Measurements from ENCODE around the gene PXN.
"Not testable (repeated sequence)": the region's sequence is repeated elsewhere in the genome, so short reads cannot be mapped to it uniquely, and the experiment has no call there.

The PXN gene

DNA sequence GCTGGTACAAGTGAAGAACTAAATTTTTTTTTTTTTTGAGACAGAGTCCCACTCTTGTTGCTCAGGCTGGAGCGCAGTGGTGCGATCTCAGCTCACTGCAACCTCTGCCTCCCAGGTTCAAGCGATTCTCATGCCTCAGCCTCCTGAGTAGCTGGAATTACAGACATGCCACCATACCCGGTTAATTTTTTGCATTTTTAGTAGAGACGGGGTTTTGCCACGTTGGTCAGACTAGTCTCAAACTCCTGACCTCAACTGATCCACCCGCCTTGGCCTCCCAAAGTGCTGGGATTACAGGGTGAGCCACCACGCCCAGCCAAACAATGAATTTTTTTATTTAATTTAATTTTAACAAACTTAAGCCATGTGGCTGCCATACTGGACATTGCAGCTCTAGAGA is 72.2 kb downstream of the PXN start:
- in situ Hi-C loops (cut with MboI; ENCODE audit: low pct_unique_long_range_greater_than_20kb, low sequenced_read_pairs); DNase-seq: not testable (repeated sequence)

DNA sequence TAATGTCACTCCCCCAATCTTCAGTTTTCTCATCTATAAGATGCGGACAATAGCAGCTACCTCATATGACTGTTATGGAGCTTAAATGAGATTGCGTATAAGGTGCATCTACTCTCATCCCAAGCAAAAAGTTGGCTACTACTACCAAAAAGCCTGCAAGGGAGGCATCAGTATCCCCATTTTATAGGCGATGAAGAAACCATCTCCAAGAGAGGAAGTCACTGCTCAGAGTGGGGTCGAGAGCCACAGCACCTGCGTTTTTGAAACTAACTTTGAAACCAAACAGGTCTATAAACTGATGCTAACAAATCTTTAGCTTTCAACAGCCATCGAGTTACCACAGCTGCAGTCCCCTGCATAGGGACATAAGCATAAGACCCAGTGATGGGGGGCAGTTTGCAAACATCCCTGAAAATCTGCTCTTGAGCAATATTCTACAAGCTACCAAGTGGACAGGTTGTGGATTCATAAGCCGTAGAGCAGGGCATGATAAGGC is 74.5 kb downstream of the PXN start:
- no peak for DNase-seq
- in situ Hi-C loops (cut with MboI; ENCODE audit: low pct_unique_long_range_greater_than_20kb, low sequenced_read_pairs), result no loop called here

DNA sequence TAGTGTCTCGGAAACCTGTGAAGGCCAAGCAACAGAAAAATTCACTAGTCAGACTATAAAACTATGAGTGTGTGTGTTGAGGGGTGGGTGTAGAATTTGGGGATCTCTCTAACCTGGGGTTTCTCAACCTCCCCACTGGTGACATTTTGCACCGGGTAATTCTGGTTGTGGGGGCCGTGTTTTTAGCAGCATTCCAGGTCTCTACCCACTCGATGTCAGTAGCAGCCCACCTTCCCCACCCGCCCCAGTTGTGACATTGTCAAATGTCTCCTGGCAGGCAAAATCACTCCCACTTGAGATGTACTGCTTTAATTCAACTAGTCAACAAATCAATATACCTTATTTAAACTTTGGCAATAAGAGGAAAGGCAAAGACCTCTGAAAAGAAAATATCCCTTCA is 75.1 kb downstream of the PXN start:
- in situ Hi-C loops (cut with MboI; ENCODE audit: low pct_unique_long_range_greater_than_20kb, low sequenced_read_pairs), result no loop called here
- no peak for DNase-seq

DNA sequence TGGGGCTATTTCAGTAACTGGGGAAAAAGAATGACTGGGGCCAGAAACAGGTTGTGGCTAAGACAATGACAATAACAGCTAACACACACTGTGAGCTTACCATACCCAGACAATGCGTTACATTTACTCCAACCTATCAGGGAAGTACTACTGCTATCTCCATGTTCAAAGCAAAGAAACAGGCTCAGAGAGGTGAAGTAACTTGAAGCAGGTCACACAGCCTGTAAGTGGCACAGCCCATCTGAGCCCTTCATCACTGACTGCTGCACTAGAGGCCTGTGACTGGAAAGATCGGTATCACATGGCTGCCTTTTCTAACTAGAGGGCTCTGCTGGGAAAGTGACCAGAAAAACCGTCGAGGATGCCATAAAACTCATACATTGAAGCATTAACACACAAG is 78.9 kb downstream of the PXN start:
- in situ Hi-C loops (cut with MboI; ENCODE audit: low pct_unique_long_range_greater_than_20kb, low sequenced_read_pairs), result no loop called here
- no peak for DNase-seq

DNA sequence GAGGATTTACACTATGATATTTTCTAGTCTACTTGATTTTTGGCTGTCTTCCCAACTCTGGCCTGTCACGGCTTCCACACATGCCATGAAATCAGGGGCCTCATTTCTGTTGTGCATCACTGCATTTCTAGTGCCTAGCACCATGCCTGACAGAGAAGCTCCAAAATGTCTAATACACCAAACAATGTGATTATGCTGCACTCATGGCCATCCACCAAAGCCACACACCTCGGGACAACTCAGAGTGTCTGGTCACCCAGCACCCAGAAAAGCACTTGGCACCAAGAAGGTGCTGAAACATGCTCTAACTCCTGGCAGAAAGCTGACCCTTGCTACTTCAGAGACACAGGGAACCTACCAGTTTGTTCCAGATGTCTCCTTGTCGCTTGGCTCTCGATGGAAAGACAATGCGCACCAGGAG is 82.3 kb downstream of the PXN start:
- DNase-seq, result no peak
- in situ Hi-C loops (cut with MboI; ENCODE audit: low pct_unique_long_range_greater_than_20kb, low sequenced_read_pairs), result no loop called here

DNA sequence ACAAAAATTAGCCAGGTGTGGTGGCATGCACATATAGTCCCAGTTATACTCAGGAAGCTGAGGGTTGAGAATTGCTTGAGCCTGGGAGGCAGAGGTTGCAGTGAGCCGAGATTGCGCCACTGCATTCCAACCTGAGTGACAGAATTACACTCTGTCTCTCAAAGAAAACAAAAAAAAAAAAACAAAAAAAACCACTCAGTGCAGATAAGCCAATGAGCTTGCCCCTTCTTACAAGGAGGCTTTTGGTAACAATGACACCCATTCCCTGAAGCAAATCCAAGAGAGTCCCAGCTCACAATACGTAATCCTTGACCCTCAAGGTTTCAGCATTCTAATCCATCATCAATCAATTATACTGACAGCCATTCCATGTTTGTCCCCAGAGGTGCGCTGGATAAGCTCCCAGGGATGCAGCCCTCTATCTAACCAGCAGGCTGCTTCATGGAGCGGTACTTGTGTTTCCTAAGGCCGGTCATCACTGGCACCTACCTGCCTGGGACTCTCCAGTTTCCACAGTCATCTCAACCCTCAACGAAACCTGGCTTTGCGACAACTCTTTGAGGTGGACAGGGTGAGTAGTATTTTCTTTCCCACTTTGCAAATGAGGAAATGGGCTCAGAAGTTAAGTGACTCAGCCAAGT is 83.4 kb downstream of the PXN start:
- no peak for DNase-seq
- in situ Hi-C loops (cut with MboI; ENCODE audit: low pct_unique_long_range_greater_than_20kb, low sequenced_read_pairs), result no loop called here

DNA sequence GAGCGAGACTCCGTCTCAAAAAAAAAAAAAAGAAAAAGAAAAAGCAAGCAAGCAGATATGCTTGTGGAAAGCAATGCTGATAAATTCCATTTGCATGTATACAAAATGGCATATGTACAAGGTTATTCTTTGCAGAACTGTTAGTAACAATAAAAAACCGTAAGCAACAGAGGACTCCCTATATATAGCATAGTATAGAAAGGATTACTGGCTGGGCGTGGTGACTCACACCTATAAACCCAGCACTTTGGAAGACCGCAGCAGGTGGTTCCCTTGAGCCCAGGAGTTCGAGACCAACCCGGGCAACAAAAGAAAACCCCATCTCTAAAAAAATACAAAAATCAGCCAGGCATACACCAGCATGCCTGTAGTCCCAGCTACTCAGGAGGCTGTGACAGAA is 84.6 kb downstream of the PXN start:
- DNase-seq, result no peak
- in situ Hi-C loops (cut with MboI; ENCODE audit: low pct_unique_long_range_greater_than_20kb, low sequenced_read_pairs), result no loop called here

DNA sequence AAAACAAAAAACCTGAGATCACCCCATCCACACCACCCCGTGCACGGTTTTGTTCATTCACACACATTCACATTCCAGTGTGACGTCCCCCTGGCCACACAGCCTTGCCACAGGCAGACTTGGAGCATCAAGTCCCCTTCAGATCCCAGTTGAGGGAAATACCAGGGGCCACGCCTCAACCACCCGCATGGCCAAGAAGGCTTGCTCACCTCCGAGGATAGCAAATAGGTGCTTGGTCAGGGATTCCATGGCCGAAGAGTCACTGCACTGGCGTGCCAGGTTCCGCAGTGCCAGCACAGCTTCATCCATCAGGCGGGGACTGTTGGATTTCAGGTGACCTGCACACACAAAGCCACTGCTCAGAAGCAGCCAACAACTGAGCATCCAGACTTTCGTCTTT is 90.0 kb downstream of the PXN start:
- in situ Hi-C loops (cut with MboI; ENCODE audit: low pct_unique_long_range_greater_than_20kb, low sequenced_read_pairs), result no loop called here
- no peak for DNase-seq

DNA sequence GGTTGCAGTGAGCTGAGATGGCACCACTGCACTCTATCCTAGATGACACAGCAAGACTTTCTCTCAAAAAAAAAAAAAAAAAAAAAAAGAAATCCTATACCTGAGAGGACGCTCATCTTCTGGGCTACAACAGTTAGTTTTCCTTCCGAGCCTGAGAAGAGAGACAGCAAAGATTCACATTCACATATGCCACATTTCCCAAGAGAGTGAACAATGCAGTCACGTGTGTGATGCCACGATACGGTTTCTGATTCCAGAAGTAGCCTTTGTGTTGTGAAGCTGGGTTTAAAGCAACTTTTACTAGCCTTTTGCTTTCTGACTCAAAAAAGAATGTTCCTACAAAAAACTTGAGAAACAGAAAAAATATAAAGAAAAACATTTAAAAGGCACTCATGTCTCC is 90.5 kb downstream of the PXN start:
- in situ Hi-C loops (cut with MboI; ENCODE audit: low pct_unique_long_range_greater_than_20kb, low sequenced_read_pairs), result no loop called here
- DNase-seq, result no peak

DNA sequence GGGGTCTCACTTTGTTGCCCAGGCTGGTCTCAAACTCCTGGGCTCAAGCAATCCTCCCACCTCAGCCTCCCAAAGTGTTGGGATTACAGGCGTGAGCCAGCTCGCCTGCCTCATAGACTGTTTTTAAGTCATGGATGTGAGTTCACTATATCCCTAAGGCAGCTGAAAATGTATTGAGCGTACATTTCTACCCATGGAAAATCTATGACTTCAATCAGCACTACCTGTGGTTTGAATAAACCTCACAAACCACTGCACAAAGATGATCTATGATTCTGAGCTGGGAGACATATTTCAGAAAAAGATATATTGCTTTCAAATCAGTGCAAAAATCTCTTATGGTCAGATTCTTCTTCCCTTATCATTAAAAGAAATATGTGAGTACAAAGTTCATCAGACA is 93.5 kb downstream of the PXN start:
- DNase-seq, result no peak
- in situ Hi-C loops (cut with MboI; ENCODE audit: low pct_unique_long_range_greater_than_20kb, low sequenced_read_pairs), result no loop called here

DNA sequence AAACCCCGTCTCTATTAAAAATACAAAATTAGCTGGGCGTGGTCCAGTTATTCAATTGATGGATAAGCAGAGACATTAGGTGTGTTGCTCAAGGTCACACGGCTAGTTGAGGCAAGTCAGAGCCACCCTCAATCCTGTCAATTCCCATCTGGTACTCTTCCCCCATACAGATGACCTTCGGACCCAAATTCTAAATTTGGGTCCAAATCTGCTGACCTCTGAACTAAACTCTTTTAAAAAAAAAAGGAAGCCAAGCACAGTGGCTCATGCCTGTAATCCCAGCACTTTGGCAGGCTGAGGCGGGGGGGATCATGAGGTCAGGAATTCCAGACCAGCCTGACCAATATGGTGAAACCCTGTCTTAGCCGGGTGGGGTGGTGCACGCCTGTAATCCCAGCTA is 94.9 kb downstream of the PXN start:
- in situ Hi-C loops (cut with MboI; ENCODE audit: low pct_unique_long_range_greater_than_20kb, low sequenced_read_pairs), result no loop called here
- no peak for DNase-seq

DNA sequence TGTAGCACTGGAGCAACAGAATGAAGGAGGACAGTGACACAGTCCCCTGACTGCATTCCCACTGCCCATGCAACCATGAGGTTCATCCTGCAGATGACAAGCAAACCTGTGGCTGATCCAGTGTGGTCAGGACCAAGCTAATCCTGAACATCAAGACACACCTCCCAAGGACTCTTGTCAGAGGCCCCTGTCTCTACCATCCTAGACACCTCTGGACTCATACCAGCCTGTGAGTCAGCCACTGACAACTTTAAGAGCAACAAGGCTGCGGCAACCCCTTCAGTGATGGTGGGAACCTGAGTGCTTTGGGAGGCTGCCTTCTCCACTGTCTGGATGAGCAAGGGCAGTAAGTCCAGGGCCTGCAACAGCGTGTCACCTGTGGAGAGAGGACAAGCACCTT is 95.6 kb downstream of the PXN start:
- in situ Hi-C loops (cut with MboI; ENCODE audit: low pct_unique_long_range_greater_than_20kb, low sequenced_read_pairs), result no loop called here
- DNase-seq, result no peak

DNA sequence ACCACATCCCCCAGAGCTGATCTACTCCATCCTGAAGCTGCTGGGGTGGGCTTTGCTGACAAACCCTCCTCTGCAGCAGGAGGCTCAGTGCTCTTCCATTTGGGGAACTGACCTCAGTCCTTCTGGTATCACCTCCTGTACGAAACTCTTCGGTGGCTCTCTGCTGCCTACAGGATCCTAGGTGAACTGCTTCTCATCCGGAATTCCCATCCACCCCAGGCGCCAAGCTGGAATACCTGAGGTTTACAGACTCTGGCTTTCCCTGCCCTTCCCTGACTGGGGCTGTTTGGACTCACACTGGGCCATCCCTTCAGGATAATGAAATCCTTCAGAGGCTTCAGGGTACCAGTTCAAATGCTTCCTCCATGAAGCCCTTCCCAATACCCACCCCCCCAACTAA is 97.2 kb downstream of the PXN start:
- no peak for DNase-seq
- in situ Hi-C loops (cut with MboI; ENCODE audit: low pct_unique_long_range_greater_than_20kb, low sequenced_read_pairs), result no loop called here

DNA sequence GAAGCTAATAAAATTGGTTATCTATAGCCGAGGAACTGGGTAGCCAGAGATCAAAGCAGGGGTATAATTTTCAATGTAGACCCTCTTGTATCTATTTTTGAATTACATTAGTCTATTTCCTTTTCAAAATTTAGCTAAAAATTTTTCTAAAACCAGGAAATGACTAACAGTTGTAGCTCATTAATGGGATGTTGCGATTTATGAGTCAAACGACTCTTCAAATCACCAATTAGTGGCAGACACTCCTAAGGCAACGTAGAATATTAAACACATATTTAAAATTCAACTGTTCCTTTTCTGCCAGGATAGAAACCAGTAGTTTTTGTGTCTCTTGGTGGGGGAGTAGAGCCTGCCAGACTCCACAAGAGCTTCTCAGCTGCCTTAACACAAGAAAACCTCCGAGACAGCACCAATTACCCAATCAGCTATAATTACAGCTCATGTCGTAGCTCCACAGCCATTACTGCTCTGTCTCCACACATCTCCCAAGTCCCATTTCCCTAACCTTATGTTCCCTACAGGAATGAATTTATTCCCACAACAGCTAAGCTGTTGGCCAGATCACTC is 97.9 kb downstream of the PXN start:
- in situ Hi-C loops (cut with MboI; ENCODE audit: low pct_unique_long_range_greater_than_20kb, low sequenced_read_pairs), result no loop called here

DNA sequence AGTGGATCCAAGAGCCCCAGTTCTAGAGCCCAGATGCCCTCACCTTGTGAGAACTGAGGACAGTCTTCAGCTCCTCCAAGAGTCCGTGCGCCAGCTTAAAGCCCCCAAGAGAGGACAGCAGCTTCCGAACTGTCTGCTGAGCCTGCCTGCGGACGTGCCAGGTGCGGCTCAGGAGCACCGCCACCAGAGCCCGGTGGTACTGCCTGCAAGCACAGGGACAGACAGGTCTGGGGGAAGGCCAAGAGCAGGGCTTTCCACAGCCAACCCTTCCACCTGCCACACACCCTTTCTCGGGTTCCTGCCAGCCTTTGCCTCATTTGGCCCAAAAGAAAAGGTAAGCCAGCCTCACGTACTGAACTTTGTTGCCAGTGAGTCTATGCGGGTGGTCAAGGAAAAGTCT is 101.2 kb downstream of the PXN start:
- DNase-seq, result no peak
- in situ Hi-C loops (cut with MboI; ENCODE audit: low pct_unique_long_range_greater_than_20kb, low sequenced_read_pairs), result no loop called here

More for the DNA sequence above, 97.9 kb downstream of the PXN start:
- no peak for DNase-seq

DNA sequence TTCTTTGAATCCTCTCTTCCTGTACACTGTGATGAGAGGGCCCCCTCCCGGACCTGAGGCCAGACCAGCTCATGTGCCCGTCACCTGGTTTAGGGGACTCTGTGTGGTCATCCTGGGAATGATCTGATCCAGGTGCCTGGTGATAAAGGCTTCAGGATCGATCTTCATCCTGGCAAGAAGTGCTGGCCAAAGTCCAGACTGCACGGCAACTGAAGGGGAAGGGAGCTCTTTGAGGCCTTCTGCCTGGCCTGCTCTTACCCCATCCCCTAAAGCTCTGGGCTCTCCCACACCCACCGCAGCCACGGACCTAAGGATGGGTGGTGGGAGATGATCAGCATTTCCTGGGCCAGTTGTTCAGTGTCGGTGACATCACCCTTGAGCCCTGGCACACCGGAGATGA is 102.8 kb downstream of the PXN start:
- no peak for DNase-seq

DNA sequence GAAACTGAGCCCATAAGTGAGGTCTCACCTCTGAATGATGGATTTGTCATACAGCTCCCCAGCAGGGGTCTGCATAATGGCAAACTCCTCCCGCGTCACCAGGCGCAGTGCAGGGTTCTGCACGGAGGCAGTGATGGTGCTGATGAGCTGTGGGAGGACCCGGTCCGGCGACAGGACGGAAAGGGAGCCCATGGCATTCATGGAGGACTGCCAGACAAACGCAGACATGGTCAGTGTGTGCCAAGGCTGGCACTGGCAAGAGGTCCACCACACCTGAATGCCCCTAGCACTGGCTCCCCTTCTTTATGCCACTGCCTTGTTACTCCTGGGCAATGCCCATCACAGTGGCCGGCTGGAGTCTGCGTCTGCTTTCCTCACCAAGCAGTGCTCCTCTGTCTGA is 103.7 kb downstream of the PXN start:
- DNase-seq, result no peak
- in situ Hi-C loops (cut with MboI; ENCODE audit: low pct_unique_long_range_greater_than_20kb, low sequenced_read_pairs), result no loop called here

More for the DNA sequence above, 102.8 kb downstream of the PXN start:
- in situ Hi-C loops (cut with MboI; ENCODE audit: low pct_unique_long_range_greater_than_20kb, low sequenced_read_pairs), result no loop called here
